Liver (tissue), 3 donors: ENCODE results near the gene FBXW4.

ENCODE experiments used
- TF ChIP-seq, protein P1 (sequence below): fragments of 150-350 bp; IDR thresholded peaks from 2 replicates; pipeline ENCODE4 v1.5.1; 2017; ENCODE audit warnings: improper control_type of control experiment, low read depth, low read length; ENCODE audit not compliant: missing input control
- TF ChIP-seq, protein P2 (sequence below): IDR thresholded peaks from 2 replicates; pipeline ENCODE4 v1.6.1; 2016; ENCODE audit warnings: antibody characterized with exemption
- donor health status: healthy.
- donor health status: healthy.

DNA sequence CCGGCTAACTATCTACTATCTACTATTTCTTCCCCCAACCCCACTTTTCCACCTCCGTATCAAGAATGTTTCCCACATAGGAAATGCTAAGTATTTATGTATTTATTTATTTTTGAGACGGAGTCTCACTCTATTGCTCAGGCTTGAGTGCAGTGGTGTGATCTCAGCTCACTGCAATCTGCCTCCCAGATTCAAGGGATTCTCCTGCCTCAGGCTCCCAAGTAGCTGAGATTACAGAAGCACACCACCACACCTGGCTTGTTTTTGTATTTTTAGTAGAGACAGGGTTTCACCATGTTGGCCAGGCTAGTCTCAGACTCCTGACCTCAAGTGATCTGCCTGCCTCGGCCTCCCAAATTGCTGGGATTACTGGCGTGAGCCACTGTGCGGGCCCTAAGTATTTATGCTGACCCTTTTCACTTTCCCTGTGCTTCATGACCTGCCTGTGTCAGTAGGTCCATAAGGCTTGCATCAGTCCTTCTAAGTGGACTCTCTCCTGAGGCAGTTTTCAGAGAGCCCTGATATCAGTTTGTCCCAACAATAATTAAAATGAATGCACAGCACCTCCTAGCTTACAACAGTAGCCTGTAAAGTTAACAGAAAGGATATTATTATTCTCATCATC lies 25.7 kb upstream of the FBXW4 start:
- TF ChIP-seq, protein P1, sequence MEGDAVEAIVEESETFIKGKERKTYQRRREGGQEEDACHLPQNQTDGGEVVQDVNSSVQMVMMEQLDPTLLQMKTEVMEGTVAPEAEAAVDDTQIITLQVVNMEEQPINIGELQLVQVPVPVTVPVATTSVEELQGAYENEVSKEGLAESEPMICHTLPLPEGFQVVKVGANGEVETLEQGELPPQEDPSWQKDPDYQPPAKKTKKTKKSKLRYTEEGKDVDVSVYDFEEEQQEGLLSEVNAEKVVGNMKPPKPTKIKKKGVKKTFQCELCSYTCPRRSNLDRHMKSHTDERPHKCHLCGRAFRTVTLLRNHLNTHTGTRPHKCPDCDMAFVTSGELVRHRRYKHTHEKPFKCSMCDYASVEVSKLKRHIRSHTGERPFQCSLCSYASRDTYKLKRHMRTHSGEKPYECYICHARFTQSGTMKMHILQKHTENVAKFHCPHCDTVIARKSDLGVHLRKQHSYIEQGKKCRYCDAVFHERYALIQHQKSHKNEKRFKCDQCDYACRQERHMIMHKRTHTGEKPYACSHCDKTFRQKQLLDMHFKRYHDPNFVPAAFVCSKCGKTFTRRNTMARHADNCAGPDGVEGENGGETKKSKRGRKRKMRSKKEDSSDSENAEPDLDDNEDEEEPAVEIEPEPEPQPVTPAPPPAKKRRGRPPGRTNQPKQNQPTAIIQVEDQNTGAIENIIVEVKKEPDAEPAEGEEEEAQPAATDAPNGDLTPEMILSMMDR: no peak
- TF ChIP-seq, protein P2, sequence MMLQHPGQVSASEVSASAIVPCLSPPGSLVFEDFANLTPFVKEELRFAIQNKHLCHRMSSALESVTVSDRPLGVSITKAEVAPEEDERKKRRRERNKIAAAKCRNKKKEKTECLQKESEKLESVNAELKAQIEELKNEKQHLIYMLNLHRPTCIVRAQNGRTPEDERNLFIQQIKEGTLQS: no peak
